HG02642 (cell line): ENCODE measurements around the gene RFTN1.

Experiments used
- ATAC-seq: cut with Tn5 transposase; IDR thresholded peaks from one replicate; pipeline ENCODE4 v1.9.1; 2021; ENCODE audit warnings: mild to moderate bottlenecking; ENCODE audit not compliant: unreplicated experiment, poor library complexity

The RFTN1 gene, protein sequence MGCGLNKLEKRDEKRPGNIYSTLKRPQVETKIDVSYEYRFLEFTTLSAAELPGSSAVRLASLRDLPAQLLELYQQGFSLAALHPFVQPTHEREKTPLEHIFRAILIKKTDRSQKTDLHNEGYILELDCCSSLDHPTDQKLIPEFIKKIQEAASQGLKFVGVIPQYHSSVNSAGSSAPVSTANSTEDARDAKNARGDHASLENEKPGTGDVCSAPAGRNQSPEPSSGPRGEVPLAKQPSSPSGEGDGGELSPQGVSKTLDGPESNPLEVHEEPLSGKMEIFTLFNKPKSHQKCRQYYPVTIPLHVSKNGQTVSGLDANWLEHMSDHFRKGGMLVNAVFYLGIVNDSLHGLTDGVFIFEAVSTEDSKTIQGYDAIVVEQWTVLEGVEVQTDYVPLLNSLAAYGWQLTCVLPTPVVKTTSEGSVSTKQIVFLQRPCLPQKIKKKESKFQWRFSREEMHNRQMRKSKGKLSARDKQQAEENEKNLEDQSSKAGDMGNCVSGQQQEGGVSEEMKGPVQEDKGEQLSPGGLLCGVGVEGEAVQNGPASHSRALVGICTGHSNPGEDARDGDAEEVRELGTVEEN

DNA sequence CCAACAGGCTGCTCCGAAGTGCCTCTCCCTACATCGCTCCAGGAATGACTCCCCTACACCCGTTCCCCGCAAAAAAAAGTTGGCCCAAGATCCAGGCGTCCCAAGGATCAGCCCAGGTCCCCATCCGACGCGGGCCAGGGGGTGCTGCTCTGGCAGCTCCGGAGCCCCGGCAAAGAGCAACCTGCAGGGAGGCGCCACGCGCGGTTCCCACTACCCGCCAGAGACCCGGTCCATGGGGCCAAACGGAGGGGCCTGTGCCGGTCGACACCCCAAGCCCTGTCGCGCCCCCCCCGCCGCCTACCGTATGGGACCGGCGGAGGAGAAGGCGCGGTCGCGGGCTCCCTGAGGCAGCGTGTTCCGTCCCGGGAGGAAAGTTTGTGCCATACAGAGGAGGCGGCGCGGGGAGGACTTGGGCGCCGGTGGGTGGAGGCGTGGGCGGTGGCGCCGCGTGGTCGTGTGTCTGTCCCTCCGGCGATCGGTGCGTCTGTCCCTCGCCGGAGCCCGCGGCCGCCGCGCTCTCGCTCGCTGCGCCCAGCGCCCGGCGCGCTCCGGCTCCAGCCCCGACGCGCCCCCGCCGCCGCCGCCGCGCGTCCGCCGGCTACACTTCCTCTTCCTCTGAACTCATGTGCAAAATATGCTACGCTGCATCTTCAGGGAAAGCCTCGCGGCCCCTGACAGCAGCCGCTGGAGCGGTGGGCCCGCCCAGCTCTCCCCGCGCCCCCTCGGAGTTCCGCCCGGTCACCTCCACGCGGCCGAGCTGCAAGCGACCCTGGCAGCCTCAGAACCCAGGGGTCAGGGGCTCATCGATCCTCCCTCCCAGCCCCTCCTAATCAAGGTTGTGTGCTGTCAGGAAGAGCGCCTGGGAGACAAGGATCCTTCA lies at the start of gene RFTN1:
RFTN1 (minus strand) TSS at position 559 of the 880 bp plus-strand sequence. CDS start 19,830 bp downstream, outside the sequence.
- ATAC-seq = no peak

DNA sequence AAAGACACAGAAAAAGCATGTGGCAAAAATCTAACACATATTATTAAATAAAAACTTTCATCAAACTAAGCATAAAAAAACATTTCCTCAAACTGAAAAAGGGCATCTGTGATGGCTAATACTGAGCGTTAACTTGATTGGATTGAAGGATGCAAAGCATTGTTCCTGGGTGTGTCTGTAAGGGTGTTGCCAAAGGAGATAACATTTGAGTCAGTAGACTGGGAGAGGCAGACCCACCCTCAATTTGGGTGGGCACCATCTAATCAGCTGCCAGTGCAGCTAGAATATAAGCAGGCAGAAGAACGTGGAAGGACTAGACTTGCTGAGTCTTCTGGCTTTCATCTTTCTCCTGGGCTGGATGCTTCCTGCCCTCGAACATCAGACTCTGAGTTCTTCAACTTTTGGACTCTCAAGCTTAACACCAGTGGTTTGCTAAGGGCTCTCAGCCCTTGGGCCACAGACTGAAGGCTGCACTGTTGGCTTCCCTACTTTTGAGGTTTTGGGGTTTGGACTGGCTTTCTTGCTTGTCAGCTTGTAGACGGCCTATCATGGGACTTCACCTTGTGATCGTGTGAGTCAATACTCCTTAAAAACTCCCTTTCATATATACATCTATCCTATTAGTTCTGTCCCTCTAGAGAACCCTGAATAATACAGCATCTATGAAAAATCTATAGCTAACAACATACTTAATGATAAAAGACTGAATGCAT lies 46.3 kb upstream of the RFTN1 start:
- no peak for ATAC-seq

DNA sequence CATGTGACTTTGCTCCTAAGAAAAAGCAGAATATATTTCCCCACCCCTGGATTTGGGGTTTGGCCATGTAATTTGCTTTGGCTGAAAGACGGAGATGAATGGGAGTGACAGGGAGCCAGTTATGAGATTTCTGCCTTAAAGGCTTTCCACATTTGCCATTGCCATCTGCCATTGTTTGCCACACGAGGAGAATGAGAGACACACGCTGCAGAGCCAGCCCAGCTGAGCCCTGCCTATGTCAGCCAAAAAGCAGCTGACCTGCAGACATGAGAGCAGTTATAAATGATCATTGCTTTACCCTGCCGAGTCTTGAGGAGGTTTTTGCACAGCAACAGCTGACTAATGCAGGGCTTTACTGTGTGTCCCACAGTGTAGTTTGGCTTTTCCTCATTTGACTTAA lies 40.6 kb upstream of the RFTN1 start:
- no peak for ATAC-seq

DNA sequence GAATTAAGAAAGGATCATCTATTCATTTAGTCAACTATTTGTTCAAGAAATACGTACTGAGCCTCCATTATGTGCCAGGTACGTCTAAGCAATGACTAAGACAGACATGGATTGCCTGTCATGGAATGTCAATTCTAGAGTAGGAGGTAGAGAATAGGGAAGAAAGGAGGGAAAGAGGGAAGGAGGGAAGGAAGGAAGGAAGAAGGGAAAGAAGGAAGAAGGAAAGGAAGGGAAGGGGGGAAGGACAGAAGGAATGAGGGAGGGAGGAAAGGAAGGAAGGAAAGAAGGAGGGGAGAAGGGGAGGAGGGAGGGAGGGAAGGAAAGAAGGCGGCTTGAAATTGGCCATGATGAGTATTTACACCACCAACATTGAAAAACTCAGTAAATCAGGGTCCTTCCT lies 39.3 kb upstream of the RFTN1 start:
- no peak for ATAC-seq

DNA sequence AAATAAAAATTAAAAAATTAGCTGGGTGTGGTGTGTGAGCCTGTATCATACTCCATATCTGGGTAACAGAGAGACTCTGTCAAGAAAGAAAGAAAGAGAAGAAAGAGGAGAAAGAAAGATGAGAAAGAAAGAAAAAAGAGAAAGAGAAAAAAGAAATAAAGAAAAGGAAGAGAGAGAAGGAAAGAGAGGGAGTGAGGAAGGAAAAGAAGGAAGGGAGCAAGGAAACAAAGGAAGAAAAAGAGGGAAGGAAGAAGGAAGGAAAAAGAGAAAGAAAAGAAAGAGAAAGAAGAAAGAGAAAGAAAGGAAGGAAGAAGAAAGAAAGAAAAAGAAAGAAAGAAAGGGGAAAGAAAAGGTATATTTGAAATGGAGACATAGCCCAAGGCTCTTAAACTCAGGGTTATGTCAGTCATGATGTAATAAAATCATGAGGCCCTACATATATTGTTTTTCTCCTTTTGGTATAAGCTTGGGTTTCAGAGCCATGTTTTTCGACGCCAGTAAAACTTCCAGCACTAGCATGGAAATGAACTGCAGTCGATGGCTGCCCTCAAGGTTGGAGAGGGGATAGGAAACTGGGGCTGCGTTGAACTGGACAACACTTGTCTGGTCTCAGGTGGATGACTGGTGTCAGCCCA lies 38.0 kb upstream of the RFTN1 start:
- ATAC-seq = no peak

DNA sequence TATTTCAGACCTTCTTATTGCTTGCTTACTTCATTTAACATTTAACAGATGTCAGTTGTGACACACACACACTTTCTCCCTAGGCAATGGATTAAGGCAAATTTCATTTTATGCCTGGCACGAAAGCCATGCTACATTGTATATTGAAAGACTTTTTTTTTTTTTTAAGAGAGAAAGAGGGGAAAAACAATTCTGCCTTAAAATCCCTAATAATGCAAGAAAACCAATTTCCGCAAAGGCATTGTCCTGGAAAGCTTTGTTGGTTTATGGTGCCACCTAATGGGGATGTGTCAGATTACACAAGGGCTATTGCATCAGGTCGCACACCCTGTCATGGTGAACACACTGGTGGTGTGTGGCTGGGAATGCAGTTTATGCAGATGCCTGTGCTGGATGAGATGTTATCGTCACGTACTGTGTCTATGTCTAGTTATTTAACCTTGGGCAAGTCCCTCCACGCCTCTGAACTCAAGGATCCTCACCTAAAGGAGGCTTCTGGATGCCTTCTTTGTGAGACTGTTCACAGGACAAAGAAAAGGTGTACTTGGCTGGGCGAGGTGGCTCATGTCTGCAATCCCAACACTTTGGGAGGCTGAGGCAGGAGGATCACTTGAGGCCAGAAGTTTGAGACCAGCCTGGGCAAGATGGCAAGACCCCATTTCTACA lies 37.3 kb upstream of the RFTN1 start:
- peak; percentile 90 for ATAC-seq

DNA sequence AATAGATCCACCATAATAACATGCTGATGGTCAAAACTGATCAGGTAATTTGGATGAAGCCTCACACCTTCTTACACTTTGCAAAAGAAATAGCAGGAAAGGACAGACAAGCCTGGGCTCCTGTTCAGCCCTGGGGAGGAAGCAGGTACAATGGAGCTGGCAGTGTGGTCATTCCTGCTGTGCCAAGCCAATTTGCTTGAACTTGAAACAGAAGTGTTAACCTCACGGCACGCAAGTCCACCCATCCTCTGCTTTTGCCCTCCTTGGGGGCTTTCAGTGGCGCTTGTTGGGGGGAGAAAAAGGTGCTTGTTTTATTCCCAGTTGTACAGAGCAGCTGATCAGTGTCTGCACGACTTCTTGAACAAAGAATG lies 36.8 kb upstream of the RFTN1 start:
- peak; percentile 12 for ATAC-seq

DNA sequence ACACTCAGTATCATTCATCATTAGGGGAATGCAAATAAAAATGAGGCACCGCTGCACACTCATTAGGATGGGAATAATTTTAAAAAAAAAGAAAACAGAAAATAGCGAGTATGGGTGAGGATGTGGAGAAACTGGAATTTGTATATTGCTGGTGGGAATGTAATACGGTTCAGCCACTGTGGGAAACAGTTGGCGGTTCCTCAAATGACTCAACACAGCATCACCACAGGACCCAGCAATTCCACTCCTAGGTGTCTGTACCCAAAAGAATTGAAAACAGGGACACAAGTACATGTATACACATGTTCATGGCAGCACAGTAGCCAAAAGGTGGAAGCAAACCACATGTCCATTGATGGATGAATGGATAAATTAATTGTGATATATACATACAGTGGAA lies 35.2 kb upstream of the RFTN1 start:
- ATAC-seq = no peak

DNA sequence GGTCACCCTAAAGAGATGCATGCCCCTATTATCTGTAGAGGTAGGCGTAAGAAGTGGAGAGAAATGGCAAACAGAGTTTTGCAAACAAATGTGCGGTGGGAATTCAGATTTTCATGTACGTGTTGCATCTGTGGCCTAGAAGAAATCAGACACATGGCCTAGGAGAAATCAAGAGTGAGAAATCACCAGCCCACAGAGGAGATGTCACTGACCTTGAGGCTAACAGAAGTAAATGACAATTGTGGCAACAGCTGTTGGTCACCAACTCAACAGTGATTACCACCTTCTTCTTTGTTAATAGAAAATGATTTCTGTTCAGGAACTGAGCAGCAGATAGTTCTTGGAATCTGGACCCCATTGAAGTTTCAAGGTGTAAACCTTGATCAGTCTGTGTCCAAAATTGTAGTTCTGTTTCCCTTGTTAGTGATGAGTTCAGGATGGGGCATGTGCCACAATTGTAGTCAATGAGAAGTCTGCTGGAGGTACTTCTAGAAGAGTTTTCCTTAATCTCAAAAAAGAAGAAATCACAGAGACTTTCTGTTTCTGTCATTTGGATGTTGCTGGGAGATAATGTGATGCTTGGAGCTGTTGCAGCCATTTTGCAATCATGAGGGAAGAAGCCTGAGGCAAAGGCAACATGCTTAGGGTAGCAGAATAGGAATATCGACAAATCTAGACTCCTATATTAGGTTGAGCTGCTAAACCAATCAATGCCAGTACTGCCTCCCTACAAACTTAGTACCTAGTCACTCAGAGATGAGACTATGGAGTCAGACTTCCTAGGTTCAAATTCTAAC lies 34.3 kb upstream of the RFTN1 start:
- ATAC-seq = no peak

DNA sequence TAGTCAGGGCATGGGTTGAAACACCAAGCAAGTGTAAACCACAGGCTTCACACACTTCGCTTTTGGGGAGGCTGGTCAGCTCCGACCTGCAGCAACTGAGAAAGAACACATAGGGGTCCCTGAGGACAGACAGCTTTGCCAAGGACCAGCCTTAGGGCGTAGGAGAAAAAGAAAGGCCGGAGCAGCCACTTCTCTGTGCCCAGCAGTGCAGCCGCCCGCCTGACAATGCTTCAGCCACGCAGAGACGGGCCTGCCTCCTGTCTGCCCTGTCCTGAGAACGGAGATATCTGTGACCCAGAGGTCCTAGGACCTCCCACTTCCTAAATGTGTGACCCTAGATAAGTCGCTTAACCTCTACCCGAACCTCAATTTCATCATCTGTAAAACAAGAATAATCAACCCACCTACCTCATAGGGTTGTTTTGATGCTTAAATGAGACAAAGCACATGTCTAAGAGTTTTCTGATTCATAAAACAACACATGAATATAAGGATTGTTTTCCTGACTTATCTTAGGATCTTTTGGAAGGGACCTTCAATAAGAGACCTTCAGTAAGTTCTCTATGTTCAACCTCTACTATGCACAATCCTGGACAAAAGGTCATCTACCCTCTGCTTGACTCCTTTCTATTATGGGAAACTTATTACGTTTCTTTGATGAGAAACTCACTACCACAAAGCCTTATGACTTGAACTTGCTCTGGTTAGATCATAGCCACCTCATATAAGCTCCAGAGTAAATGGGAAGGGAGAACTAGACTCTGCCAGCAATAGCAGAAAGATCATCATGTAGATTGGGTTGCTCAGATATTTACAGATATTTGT lies 32.9 kb upstream of the RFTN1 start:
- ATAC-seq = no peak

DNA sequence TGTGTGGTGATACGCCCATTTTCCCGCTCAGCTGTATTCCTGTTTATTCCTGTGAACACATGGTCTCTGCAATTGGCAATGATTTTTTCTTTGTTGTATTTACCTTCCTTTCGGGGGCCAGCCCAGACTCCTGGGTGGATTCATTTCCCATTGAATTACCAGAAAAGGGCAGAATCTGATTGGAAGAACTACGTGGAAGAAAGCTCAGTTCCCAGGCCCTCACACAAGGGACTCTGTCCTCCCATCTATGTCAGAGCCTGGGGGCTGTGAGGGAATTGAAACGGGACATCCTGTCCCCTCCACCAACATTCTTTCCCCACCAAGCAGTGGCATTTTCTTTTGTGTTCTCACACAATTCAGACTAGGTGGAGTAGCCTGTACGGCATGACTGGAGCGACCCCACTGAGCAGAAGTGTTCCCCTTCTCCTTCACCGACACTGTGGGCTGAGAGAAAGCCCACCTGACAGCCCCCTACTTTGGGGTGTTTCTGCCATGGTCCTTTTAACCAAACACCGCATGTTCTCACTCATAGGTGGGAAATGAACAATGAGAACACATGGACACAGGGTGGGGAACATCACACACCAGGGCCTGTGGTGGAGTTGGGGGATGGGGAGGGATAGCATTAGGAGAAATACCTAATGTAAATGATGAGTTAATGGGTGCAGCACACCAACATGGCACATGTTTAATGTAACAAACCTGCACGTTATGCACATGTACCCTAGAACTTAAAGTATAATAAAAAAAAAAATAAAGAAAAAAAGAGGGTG lies 32.1 kb upstream of the RFTN1 start:
- no peak for ATAC-seq

DNA sequence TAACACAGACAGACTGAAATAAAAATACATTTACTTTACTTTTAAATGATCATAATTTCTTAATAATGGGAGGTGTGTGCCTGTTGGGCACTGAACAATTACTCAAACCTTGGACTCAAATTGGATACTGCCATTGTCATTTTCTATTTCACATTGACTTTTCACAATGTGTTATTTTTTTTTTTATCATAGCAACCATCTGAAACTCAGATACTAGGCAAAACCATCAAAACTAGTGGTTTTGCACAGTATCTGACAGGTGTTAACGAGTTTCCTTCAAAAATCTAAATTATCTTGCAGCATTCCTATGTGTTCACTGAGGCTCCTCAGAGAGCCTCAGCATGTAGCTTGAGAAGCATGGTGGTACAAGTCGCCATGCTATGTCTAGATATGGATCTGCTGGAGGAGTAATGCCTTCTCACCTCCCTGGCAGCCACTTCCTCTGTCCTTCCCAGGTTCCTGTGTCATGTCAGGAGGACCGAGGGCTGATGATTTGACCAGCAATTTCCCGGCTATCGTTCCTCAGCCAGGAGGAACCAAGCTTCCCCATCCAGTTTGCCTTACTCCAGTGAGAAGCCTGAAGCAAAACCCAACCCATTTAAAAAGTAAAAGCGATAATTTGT lies 29.9 kb upstream of the RFTN1 start:
- ATAC-seq = no peak

DNA sequence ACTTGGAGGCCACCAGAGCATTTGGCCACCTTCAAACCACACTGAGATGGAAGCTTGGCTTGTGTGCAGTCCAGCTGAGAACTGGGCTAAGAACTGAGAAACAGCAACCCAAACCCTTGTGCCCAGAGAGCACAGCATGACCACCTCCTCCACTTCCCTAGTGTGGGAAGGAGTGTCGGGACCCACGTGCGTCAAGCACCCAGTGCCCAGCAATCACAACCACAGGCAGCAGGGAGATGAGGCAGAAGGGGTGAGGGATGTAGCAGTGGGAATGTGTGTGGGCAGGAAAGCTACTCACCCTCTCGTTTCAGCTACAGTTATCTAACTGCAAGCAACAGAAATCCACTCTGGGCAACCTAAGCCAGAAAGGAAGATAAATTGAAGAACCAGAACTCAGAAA lies 25.0 kb upstream of the RFTN1 start:
- ATAC-seq = no peak

DNA sequence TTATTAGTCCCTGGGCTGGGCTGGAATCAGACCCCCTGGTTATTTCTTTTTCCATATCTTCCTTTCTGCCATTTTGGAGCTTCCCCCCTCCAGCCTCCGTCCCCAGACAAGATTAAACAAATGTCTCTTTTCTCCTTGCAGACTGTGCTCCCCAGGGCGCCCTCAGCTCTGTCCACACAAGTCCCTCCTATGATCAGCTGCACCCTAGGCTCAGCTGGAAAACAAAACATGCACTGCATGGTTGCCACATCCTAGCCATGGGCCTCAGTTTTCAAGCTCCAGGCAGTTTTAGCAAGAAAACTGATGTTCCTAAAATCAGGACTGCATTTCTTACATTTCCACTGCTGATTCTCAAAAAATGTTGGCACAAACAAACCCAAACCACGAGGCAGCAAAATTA lies 23.5 kb upstream of the RFTN1 start:
- no peak for ATAC-seq

DNA sequence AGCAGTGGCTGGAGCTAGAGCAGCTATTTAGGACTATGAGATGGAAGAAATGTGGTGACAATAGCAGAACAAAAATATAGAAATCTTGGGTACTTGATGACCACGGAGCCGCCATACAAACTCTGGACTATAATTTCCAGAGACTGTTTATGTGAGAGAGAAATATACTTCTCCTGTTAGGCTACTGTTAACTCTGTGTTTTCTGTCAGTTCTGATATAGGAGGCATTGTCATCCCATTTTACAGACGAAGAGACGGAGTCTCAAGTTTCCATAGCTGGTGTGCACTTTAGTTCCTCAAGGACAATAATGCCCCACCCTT lies 22.8 kb upstream of the RFTN1 start:
- ATAC-seq = no peak

DNA sequence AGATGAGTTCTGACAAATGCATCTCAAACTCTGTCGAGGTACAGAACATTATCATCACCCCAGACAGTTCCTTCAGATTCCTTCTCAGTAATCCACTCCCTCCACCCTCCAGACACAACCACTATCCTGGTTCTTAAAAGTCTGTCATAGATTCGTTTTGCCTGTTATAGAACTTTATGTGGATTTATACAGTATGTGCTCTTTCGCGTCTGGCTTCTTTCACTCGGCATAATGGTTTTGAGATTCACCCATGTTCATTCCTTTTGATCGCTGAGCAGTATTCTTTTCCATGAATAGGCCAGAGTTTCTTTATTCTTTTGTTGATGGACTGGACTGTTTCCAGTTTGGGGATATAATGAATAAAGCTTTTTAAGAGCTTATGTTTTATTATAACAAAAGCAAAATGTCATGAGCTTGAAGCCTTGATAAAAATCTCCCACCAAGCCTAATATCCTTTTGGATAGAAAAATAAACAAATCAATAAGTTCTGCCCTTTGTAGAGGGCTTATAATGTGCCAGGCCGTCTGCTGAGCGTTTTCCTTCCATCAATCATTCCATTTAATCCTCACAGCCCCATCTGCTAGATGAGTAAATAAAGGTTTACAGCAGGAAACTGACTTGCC lies 21.3 kb upstream of the RFTN1 start:
- ATAC-seq = no peak
